ENCODE measurements around the gene PAXIP1.
A peak's percentile ranks its signal among the peaks of the same experiment; 100 is the strongest.

PAXIP1 gene

DNA sequence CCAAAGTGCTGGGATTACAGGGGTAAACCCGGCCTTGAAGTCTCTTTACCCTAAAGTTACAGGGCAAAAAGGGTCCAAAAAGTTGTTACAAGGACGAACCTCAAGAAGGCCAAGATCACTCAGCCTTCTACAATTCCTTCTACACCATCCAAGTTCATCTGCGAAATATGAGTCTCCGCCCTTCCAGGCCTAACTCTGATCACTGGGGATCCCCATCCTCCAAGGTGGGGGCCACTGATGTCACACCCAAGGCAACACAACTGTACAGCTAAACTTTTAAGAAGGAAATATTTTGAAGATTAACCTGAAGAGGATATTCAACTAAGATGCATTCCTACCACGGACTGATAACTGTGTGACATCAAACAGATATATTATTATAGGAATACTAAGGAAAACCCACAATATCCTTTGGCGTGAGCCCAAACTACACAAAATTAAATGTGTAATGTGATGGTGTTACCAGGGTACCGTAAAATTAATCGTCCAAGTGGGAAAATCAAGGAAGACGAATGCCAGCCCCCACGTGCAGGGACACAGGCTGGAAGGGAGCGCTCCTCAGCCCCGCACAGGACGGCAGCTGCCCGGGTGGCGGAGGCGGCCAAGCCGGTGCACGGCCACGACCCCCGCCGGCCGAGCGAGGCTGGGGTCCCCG, 1.0 kb downstream of the PAXIP1 start:
- peak overlapping the region; percentile 96 for H3K4me3 ChIP-seq (ENCODE audit: low read depth, low read length)
- H3K9me3 ChIP-seq (ENCODE audit: insufficient read depth, low read depth, low read length) = peaks cover 2% of the 10 kb centered on the region
- peak overlapping the region; percentile 60 for H3K4ac ChIP-seq (ENCODE audit: low read depth, low read length)
- H4K12ac ChIP-seq (ENCODE audit: low read depth, low read length) = peak overlapping the region; percentile 64
- peaks cover 5 to 15% of the 10 kb centered on the region in 2 experiments for H3K36me3 ChIP-seq (ENCODE audit: control insufficient read depth in 1 of 2, insufficient read depth in 2 of 2, low read length in 2 of 2)
- peak overlapping the region; percentile 93 for H3K4me2 ChIP-seq (ENCODE audit: low read length)
- peak overlapping the region; percentile 80 for H4K8ac ChIP-seq (ENCODE audit: low read depth, low read length)
- no peaks in the 10 kb centered on the region for H3K27me3 ChIP-seq (ENCODE audit: insufficient read depth, low read length)
- H2BK5ac ChIP-seq (ENCODE audit: low read depth, low read length, poor library complexity) = peak overlapping the region; percentile 57
- peak overlapping the region; percentile 74 for H3K18ac ChIP-seq (ENCODE audit: low read length)
- H3K14ac ChIP-seq (ENCODE audit: low read length) = peak overlapping the region; percentile 92
- H3K9ac ChIP-seq (ENCODE audit: low read length) = peak overlapping the region; percentile 83
- H2BK120ac ChIP-seq (ENCODE audit: insufficient read depth, low read length, poor library complexity) = peak overlapping the region; percentile 49
- peaks cover 0 to 5% of the 10 kb centered on the region in 2 experiments for H3K4me1 ChIP-seq (ENCODE audit: control insufficient read depth in 1 of 2, insufficient read depth in 2 of 2, low read length in 2 of 2)
- H2AFZ ChIP-seq (ENCODE audit: insufficient read depth, low read length, poor library complexity) = peak overlapping the region; percentile 3
- H3K79me1 ChIP-seq (ENCODE audit: low read length) = peaks cover 9% of the 10 kb centered on the region
- peaks cover 15% of the 10 kb centered on the region for H3K79me2 ChIP-seq (ENCODE audit: control insufficient read depth, insufficient read depth, low read length, poor library complexity)
- H4K91ac ChIP-seq (ENCODE audit: low read depth, low read length) = peak overlapping the region; percentile 70
- DNase-seq = no peak
- H3K27ac ChIP-seq (ENCODE audit: low read depth, low read length) = no peak overlapping the region
- no peak overlapping the region for H2AK5ac ChIP-seq (ENCODE audit: low read length)
- H3K23ac ChIP-seq (ENCODE audit: low read length) = no peak overlapping the region
- no CpG with 5 or more reads among the region's 24 CpGs for WGBS (ENCODE audit: extremely low coverage, insufficient coverage, insufficient read length)
- no peak overlapping the region for H2BK12ac ChIP-seq (ENCODE audit: low read length)

DNA sequence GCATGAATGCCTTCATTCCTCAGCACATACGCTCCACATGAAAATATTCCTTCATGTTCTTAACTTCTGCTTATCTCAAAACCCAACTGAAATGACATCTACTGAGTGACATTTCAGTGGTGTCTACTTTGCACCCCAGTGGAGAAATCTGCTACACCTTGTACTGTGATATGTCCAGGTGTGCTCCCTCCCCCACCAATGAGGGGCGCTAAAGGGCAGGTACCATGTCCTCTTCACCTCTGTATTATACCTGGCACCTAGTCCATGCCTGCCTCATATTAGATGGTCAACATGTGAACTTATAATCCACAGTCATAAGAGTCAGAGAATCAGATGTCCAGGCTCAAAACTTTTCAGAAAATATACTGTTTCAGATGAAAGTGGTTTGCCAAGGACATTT, 2.1 kb downstream of the PAXIP1 start:
- H3K36me3 ChIP-seq (ENCODE audit: control insufficient read depth in 1 of 2, insufficient read depth in 2 of 2, low read length in 2 of 2) = peaks cover 5 to 17% of the 10 kb centered on the region in 2 experiments
- H3K27me3 ChIP-seq (ENCODE audit: insufficient read depth, low read length) = no peaks in the 10 kb centered on the region
- H4K8ac ChIP-seq (ENCODE audit: low read depth, low read length) = no peak overlapping the region
- no peak overlapping the region for H3K4me3 ChIP-seq (ENCODE audit: low read depth, low read length)
- no peak overlapping the region for H4K91ac ChIP-seq (ENCODE audit: low read depth, low read length)
- no peak overlapping the region for H2BK12ac ChIP-seq (ENCODE audit: low read length)
- no peak overlapping the region for H3K27ac ChIP-seq (ENCODE audit: low read depth, low read length)
- no peak overlapping the region for H2BK5ac ChIP-seq (ENCODE audit: low read depth, low read length, poor library complexity)
- no peak overlapping the region for H2BK120ac ChIP-seq (ENCODE audit: insufficient read depth, low read length, poor library complexity)
- no peak overlapping the region for H3K9ac ChIP-seq (ENCODE audit: low read length)
- no peak overlapping the region for H3K4me2 ChIP-seq (ENCODE audit: low read length)
- H2AFZ ChIP-seq (ENCODE audit: insufficient read depth, low read length, poor library complexity) = no peak overlapping the region
- H3K79me1 ChIP-seq (ENCODE audit: low read length) = peaks cover 9% of the 10 kb centered on the region
- H3K14ac ChIP-seq (ENCODE audit: low read length) = no peak overlapping the region
- WGBS (ENCODE audit: extremely low coverage, insufficient coverage, insufficient read length) = no CpG with 5 or more reads among the region's 2 CpGs
- no peak overlapping the region for H3K4ac ChIP-seq (ENCODE audit: low read depth, low read length)
- DNase-seq = no peak
- H2AK5ac ChIP-seq (ENCODE audit: low read length) = no peak overlapping the region
- no peak overlapping the region for H3K18ac ChIP-seq (ENCODE audit: low read length)
- peaks cover 0 to 6% of the 10 kb centered on the region in 2 experiments for H3K4me1 ChIP-seq (ENCODE audit: control insufficient read depth in 1 of 2, insufficient read depth in 2 of 2, low read length in 2 of 2)
- no peak overlapping the region for H3K23ac ChIP-seq (ENCODE audit: low read length)
- H3K79me2 ChIP-seq (ENCODE audit: control insufficient read depth, insufficient read depth, low read length, poor library complexity) = peaks cover 15% of the 10 kb centered on the region
- no peak overlapping the region for H4K12ac ChIP-seq (ENCODE audit: low read depth, low read length)
- peaks cover 2% of the 10 kb centered on the region for H3K9me3 ChIP-seq (ENCODE audit: insufficient read depth, low read depth, low read length)

DNA sequence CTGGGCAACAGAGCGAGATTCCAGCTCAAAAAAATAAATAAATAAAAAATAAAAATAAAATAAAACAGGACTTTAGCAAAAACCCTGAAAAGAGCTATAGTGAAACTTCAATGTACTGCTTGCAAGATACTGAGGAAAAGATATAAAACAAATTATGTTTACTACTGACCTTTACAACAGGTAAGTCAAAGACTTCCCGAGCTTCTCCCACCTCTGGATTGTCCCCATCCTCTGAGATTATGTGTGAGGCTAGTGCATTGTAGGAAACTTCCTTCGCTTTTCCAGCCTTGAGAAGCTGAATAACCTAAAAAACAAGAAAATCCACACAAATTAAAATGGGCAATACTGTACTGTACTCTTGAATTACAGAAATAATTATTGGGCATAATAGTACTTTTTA, 4.4 kb downstream of the PAXIP1 start:
- H4K91ac ChIP-seq (ENCODE audit: low read depth, low read length) = no peak overlapping the region
- no peak overlapping the region for H3K18ac ChIP-seq (ENCODE audit: low read length)
- H3K4me3 ChIP-seq (ENCODE audit: low read depth, low read length) = no peak overlapping the region
- H4K8ac ChIP-seq (ENCODE audit: low read depth, low read length) = no peak overlapping the region
- no peak overlapping the region for H3K9ac ChIP-seq (ENCODE audit: low read length)
- peaks cover 6% of the 10 kb centered on the region for H3K79me1 ChIP-seq (ENCODE audit: low read length)
- no peak overlapping the region for H2AFZ ChIP-seq (ENCODE audit: insufficient read depth, low read length, poor library complexity)
- no peak overlapping the region for H3K23ac ChIP-seq (ENCODE audit: low read length)
- H3K4me2 ChIP-seq (ENCODE audit: low read length) = no peak overlapping the region
- peaks cover 12% of the 10 kb centered on the region for H3K79me2 ChIP-seq (ENCODE audit: control insufficient read depth, insufficient read depth, low read length, poor library complexity)
- no peak overlapping the region for H2BK120ac ChIP-seq (ENCODE audit: insufficient read depth, low read length, poor library complexity)
- H2AK5ac ChIP-seq (ENCODE audit: low read length) = no peak overlapping the region
- H3K14ac ChIP-seq (ENCODE audit: low read length) = no peak overlapping the region
- H4K12ac ChIP-seq (ENCODE audit: low read depth, low read length) = no peak overlapping the region
- H3K9me3 ChIP-seq (ENCODE audit: insufficient read depth, low read depth, low read length) = peaks cover 2% of the 10 kb centered on the region
- no peak overlapping the region for H3K27ac ChIP-seq (ENCODE audit: low read depth, low read length)
- no peak overlapping the region for H3K4ac ChIP-seq (ENCODE audit: low read depth, low read length)
- WGBS (ENCODE audit: extremely low coverage, insufficient coverage, insufficient read length) = no CpG with 5 or more reads among the region's 3 CpGs
- no peaks in the 10 kb centered on the region for H3K27me3 ChIP-seq (ENCODE audit: insufficient read depth, low read length)
- no peak for DNase-seq
- peaks cover 4 to 5% of the 10 kb centered on the region in 2 experiments for H3K4me1 ChIP-seq (ENCODE audit: control insufficient read depth in 1 of 2, insufficient read depth in 2 of 2, low read length in 2 of 2)
- H2BK12ac ChIP-seq (ENCODE audit: low read length) = no peak overlapping the region
- peaks cover 7 to 21% of the 10 kb centered on the region in 2 experiments for H3K36me3 ChIP-seq (ENCODE audit: control insufficient read depth in 1 of 2, insufficient read depth in 2 of 2, low read length in 2 of 2)
- H2BK5ac ChIP-seq (ENCODE audit: low read depth, low read length, poor library complexity) = no peak overlapping the region

DNA sequence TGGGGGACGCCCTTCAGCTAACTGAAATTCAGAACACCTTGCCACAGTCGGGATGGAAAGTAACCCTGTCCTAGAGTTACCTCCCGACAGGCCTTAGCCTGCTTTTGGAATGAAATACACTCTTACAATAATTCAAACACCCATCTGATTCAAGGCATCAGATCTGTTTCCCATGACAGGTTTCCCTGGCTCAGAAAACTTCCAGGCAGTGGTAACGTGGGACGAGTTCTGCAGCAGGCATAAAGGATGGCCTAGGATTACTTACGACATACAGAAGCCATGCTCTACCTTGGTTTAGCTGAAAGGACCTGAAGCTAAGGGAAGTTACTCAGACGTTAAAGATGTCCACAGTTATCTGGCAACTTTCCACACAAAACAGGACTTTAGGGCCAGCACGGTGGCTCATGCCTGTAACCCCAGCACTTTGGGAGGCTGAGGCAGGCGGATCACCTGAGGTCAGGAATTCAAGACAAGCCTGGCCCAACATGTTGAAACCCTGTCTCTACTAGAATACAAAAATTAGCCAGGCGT, 5.0 kb downstream of the PAXIP1 start:
- Histone ChIP-seq H3K27me3 (ENCODE audit: insufficient read depth, low read length) (no peaks in the 10 kb centered on the region), H3K4me2 (ENCODE audit: low read length) (no peak overlapping the region)
- no CpG with 5 or more reads among the region's 10 CpGs for WGBS (ENCODE audit: extremely low coverage, insufficient coverage, insufficient read length)

More for the DNA sequence above, 5.0 kb downstream of the PAXIP1 start:
- H3K4me3 ChIP-seq (ENCODE audit: low read depth, low read length) = no peak overlapping the region
- H2BK120ac ChIP-seq (ENCODE audit: insufficient read depth, low read length, poor library complexity) = no peak overlapping the region
- no peak overlapping the region for H2AK5ac ChIP-seq (ENCODE audit: low read length)
- H4K91ac ChIP-seq (ENCODE audit: low read depth, low read length) = no peak overlapping the region
- no peak overlapping the region for H4K12ac ChIP-seq (ENCODE audit: low read depth, low read length)
- no peak overlapping the region for H2AFZ ChIP-seq (ENCODE audit: insufficient read depth, low read length, poor library complexity)
- no peak overlapping the region for H4K8ac ChIP-seq (ENCODE audit: low read depth, low read length)
- H3K79me2 ChIP-seq (ENCODE audit: control insufficient read depth, insufficient read depth, low read length, poor library complexity) = peaks cover 8% of the 10 kb centered on the region
- no peak overlapping the region for H3K9ac ChIP-seq (ENCODE audit: low read length)
- no peak overlapping the region for H3K18ac ChIP-seq (ENCODE audit: low read length)
- H3K4ac ChIP-seq (ENCODE audit: low read depth, low read length) = no peak overlapping the region
- peaks cover 2% of the 10 kb centered on the region for H3K9me3 ChIP-seq (ENCODE audit: insufficient read depth, low read depth, low read length)
- no peak overlapping the region for H3K23ac ChIP-seq (ENCODE audit: low read length)
- DNase-seq = peak; percentile 62 to 73
- H2BK12ac ChIP-seq (ENCODE audit: low read length) = no peak overlapping the region
- no peak overlapping the region for H2BK5ac ChIP-seq (ENCODE audit: low read depth, low read length, poor library complexity)
- no peak overlapping the region for H3K27ac ChIP-seq (ENCODE audit: low read depth, low read length)
- H3K4me1 ChIP-seq (ENCODE audit: control insufficient read depth in 1 of 2, insufficient read depth in 2 of 2, low read length in 2 of 2) = peaks cover 4 to 5% of the 10 kb centered on the region in 2 experiments
- peaks cover 2% of the 10 kb centered on the region for H3K79me1 ChIP-seq (ENCODE audit: low read length)
- peaks cover 8 to 23% of the 10 kb centered on the region in 2 experiments for H3K36me3 ChIP-seq (ENCODE audit: control insufficient read depth in 1 of 2, insufficient read depth in 2 of 2, low read length in 2 of 2)
- no peak overlapping the region for H3K14ac ChIP-seq (ENCODE audit: low read length)
